AG09309 (cell line): ENCODE measurements around the gene ZMAT2.
"Not testable (repeated sequence)": the region's sequence is repeated elsewhere in the genome, so short reads cannot be mapped to it uniquely, and the experiment has no call there.

ENCODE experiments used
- DNase-seq: peaks from one replicate; pipeline ENCODE4 v3.0.0-alpha.2; 2010; ENCODE audit warnings: low read depth
- H3K4me3 ChIP-seq: 2 replicates; pipeline ENCODE4 v1.5.1; 2011; ENCODE audit warnings: mild to moderate bottlenecking, low read depth, low read length, moderate library complexity; ENCODE audit not compliant: control insufficient read depth
- TF ChIP-seq, protein P1 (sequence below): IDR thresholded peaks from 2 replicates; pipeline ENCODE4 v1.5.1; 2011; ENCODE audit warnings: mild to moderate bottlenecking, low read depth, low read length, inconsistent platforms; ENCODE audit not compliant: insufficient read depth, control insufficient read depth; ENCODE audit errors: missing control alignments

The ZMAT2 gene

DNA sequence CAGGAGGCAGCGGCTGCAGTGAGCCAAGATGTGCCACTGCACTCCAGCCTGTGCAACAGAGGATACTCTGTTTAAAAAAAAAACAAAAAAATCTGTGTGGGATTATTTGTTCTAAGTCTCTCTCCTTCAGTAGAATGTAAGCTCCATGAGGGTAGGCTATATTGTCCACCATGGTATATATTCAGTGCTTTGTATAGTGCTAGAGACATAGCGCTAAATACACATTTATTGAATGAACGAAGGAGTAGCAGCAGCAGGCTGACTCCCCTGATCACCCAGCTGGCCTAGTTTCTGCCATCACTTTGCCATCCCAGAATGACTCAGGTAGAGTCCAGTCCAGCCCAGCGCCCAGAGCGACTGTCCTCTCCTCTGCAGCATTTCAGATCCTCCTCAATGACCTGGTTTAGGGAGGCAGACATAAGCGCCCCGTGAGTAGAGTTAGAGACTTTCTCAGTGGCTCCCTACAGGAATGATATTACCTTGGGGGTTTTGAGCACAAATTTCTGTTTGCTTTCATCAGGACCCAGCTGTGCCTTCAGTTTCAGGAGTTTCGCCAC, 9.8 kb upstream of the ZMAT2 start:
- no peak for DNase-seq
- H3K4me3 ChIP-seq, result peak overlapping the region; percentile 85
- TF ChIP-seq, protein P1, sequence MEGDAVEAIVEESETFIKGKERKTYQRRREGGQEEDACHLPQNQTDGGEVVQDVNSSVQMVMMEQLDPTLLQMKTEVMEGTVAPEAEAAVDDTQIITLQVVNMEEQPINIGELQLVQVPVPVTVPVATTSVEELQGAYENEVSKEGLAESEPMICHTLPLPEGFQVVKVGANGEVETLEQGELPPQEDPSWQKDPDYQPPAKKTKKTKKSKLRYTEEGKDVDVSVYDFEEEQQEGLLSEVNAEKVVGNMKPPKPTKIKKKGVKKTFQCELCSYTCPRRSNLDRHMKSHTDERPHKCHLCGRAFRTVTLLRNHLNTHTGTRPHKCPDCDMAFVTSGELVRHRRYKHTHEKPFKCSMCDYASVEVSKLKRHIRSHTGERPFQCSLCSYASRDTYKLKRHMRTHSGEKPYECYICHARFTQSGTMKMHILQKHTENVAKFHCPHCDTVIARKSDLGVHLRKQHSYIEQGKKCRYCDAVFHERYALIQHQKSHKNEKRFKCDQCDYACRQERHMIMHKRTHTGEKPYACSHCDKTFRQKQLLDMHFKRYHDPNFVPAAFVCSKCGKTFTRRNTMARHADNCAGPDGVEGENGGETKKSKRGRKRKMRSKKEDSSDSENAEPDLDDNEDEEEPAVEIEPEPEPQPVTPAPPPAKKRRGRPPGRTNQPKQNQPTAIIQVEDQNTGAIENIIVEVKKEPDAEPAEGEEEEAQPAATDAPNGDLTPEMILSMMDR, result no peak

DNA sequence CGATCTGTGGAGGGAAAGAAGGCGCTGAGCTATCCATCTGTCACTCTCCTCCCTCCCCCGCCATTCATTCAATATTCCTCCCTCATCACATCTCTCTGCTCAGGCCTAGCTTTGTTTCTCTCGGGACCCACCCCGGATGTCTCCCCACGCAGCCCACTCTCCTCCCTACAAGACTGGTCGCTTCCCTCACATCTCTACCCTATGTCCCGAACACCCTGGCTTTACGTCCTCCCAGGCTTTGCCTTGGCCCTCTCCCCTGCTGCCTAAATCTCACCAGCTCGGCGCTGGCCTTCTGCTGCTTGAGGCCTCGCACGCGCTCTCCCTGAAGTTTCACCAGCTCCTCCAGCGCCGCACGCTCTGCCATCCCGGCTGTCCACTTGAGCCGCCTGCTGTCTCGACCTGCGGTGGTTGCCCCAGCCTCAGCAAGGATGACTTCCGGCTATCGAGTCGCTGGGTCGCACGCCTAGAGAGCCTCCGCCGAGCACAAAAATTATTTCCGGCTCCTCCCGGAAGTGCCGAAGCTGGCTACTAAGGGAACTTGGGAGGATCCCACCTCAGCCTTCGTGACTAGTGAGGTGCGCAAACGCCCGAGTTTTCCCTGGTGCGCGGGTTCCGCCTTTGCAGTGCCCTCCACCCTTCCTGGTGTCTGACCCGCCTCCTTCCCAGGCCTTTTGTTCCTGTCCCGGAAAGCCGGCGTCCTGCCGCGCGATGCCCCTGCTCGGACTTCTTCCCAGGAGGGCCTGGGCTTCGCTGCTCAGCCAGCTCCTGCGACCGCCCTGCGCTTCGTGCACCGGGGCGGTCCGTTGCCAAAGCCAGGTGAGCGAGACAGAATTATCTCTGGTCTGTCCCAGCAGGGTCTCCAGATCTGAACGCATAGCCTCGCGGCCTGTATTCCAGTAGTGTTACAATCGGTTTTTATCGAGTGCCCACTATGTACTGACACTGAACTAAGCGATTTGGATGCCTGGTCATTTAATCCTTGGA, 9.0 kb upstream of the ZMAT2 start, which contains the start of the genes HARS1 and HARS2:
Gene HARS1, minus strand, starts transcription at position 430 of the 984 bp plus-strand sequence. Its CDS starts 66 bp downstream, at position 364.
Gene HARS2, plus strand, starts transcription at position 515 of the 984 bp plus-strand sequence. Its CDS starts 194 bp downstream, at position 709.
- DNase-seq, result peak; percentile 75
- TF ChIP-seq, protein P1, result no peak
- H3K4me3 ChIP-seq, result peak within 1 kb of the TSS; percentile 85

DNA sequence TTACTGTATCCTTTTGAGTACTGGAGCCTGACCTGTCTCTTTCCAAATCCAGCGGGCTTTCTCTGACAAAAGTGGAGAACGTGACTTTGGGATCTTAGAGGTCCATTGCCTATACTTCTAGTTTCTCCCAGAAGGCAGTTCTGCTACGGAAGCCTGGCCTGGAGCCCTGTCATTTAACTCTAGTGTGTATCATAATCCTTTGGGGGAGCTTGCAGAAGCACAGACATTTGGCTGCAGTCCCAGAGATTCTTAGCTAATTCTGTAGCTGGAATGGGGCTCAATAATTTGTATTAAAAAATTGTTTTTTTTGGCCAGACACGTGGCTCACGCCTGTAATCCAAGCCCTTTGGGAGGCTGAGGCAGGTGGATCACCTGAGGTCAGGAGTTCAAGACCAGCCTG, 6.0 kb upstream of the ZMAT2 start:
- TF ChIP-seq, protein P1, result no peak
- DNase-seq, result no peak
- H3K4me3 ChIP-seq, result no peak overlapping the region

DNA sequence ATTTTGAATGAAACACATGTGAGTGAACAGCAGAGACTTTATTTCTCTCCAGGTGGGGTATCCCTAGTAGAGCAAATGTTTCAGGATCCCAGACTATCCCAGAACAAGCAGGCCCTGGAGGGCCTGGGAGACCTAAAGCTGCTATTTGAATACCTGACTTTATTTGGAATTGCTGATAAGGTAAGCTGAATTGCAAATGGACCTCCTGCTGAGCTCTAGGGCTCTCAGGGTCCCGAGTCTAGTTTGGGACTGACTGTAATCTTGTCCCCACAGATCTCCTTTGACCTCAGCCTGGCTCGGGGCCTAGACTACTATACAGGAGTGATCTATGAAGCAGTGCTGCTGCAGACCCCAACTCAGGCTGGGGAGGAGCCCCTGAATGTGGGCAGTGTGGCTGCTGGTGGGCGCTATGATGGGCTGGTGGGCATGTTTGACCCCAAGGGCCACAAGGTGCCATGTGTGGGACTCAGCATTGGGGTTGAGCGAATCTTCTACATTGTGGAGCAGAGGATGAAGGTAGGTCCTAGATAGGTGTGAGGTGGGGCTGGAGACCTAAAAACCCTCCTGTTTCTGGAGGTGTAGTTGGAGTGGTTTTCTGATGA, 3.3 kb upstream of the ZMAT2 start:
- no peak for DNase-seq
- TF ChIP-seq, protein P1, result no peak
- no peak overlapping the region for H3K4me3 ChIP-seq

DNA sequence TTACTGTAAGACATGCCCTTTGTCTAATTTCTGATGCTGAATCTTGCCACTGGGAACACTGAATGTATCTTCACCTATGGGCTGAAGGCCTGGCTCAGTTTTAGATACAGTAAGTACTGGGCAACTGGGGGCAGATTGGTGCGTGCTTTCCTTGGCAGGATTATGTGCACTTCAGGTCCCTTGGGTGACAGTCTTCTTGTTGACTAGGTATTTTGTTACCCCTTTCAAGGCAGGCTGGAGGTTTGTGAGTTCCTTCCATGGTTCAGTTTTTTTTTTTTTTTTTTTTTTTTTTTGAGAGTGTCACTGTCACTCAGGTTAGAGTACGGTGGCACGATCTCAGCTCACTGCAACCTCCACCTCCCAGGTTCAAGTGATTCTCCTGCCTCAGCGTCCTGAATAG, 7.6 kb downstream of the ZMAT2 start:
- TF ChIP-seq, protein P1, result no peak
- DNase-seq, result no peak
- no peak overlapping the region for H3K4me3 ChIP-seq

DNA sequence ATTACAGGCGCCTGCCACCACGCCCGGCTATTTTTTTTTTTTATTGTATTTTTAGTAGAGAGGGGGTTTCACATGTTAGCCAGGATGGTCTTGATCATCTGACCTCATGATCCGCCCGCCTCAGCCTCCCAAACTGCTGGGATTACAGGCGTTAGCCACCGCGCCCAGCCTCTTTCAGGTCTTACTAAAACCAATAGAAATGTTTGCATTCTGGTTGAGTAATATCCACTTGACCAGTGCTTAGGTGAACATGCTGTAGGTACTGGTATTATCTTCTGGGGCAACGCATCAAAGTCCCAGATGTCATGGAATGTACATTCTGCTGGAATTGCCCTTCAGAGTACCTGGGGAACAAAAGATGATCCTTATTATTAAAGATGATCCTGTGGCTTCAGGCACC, 8.5 kb downstream of the ZMAT2 start:
- H3K4me3 ChIP-seq, DNase-seq: not testable (repeated sequence)

DNA sequence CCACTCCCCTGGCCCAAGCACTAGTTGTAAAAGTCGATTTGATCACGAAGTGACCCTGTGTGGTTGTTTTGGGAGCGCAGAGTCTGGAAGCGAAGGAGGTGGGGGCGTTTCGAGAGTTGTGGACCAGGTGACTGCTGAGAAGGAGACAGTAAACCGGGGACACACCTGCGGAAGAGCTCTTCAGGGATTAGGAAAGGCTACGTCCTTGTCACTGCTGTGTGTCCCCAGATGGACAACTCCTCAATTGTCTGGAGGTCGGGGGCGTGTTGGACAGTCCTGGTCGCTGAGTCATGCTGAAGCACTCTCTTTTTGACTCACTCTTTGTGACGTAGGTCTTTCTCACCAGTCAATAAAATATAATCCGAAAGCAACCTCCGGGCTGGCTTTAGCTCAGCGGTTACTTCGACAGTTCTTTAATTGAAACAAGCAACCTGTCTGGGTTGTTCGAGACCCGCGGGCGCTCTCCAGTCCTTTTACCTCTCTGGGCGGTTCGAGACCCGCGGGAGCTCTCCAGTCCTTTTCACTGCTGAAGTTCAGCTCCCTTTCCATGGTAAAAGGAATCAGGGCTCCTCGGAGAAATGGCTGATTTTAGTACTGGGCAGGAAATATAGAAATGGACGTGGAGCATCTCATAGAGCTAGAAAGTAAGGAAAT, 10.8 kb downstream of the ZMAT2 start:
- TF ChIP-seq, protein P1, result no peak
- H3K4me3 ChIP-seq, result peak overlapping the region; percentile 70
- DNase-seq, result peak; percentile 97
